ENCODE results near the gene SRSF12.

The SRSF12 gene

GRCh38 chr6:89117211-89118108 is at the start of gene SRSF12:
Gene SRSF12 (minus strand): TSS chr6:89118071. CDS start chr6:89117887, 184 bp downstream.
- peak within 1 kb of the TSS; percentile 66 for H3K4me3 Mint-ChIP-seq

GRCh38 chr6:89162047-89162371 is 44.1 kb upstream of the SRSF12 start:
- no peak overlapping the region for H3K4me3 Mint-ChIP-seq
- H3K27me3 Mint-ChIP-seq (ENCODE audit: low read depth): no peaks in the 10 kb centered on the region
- no peaks in the 10 kb centered on the region for H3K4me1 Mint-ChIP-seq (ENCODE audit: low read depth)
- no peak overlapping the region for H3K27ac Mint-ChIP-seq
- no peaks in the 10 kb centered on the region for H3K9me3 Mint-ChIP-seq
- peaks cover 12% of the 10 kb centered on the region for H3K36me3 Mint-ChIP-seq (ENCODE audit: low read depth)

More at GRCh38 chr6:89117211-89118108, at the start of gene SRSF12:
- Mint-ChIP-seq H3K36me3 (ENCODE audit: low read depth) (peaks cover 2% of the 10 kb centered on the region), H3K27me3 (ENCODE audit: low read depth) (peaks cover 44% of the 10 kb centered on the region), H3K4me1 (ENCODE audit: low read depth) (peaks cover 6% of the 10 kb centered on the region), H3K9me3 (no peaks in the 10 kb centered on the region), H3K27ac (no peak within 1 kb of the TSS)

GRCh38 chr6:89161326-89162046 is 43.6 kb upstream of the SRSF12 start:
- Mint-ChIP-seq H3K36me3 (ENCODE audit: low read depth) (peaks cover 12% of the 10 kb centered on the region), H3K27me3 (ENCODE audit: low read depth) (no peaks in the 10 kb centered on the region), H3K27ac (no peak overlapping the region)

GRCh38 chr6:89160331-89161092 is 42.6 kb upstream of the SRSF12 start:
- no peaks in the 10 kb centered on the region for H3K9me3 Mint-ChIP-seq
- H3K27ac Mint-ChIP-seq: no peak overlapping the region
- peaks cover 12% of the 10 kb centered on the region for H3K36me3 Mint-ChIP-seq (ENCODE audit: low read depth)
- no peaks in the 10 kb centered on the region for H3K4me1 Mint-ChIP-seq (ENCODE audit: low read depth)
- H3K27me3 Mint-ChIP-seq (ENCODE audit: low read depth): no peaks in the 10 kb centered on the region
- H3K4me3 Mint-ChIP-seq: no peak overlapping the region

More at GRCh38 chr6:89161326-89162046, 43.6 kb upstream of the SRSF12 start:
- Mint-ChIP-seq H3K4me1 (ENCODE audit: low read depth) (no peaks in the 10 kb centered on the region), H3K4me3 (no peak overlapping the region), H3K9me3 (no peaks in the 10 kb centered on the region)

GRCh38 chr6:89154131-89154530 is 36.3 kb upstream of the SRSF12 start:
- H3K4me3 Mint-ChIP-seq: no peak overlapping the region
- H3K27me3 Mint-ChIP-seq (ENCODE audit: low read depth): no peaks in the 10 kb centered on the region
- no peaks in the 10 kb centered on the region for H3K4me1 Mint-ChIP-seq (ENCODE audit: low read depth)
- no peaks in the 10 kb centered on the region for H3K9me3 Mint-ChIP-seq
- peaks cover 6% of the 10 kb centered on the region for H3K36me3 Mint-ChIP-seq (ENCODE audit: low read depth)
- no peak overlapping the region for H3K27ac Mint-ChIP-seq

- H3K36me3 Mint-ChIP-seq (ENCODE audit: low read depth): peaks cover 5% of the 10 kb centered on the region
- H3K27ac Mint-ChIP-seq: no peak overlapping the region
- H3K4me1 Mint-ChIP-seq (ENCODE audit: low read depth): peaks cover 12% of the 10 kb centered on the region
- no peaks in the 10 kb centered on the region for H3K9me3 Mint-ChIP-seq
- H3K4me3 Mint-ChIP-seq: peak overlapping the region; percentile 40
- H3K27me3 Mint-ChIP-seq (ENCODE audit: low read depth): peaks cover 14% of the 10 kb centered on the region
Observed at GRCh38 chr6:89148016-89148750, 30.3 kb upstream of the SRSF12 start.

- peak overlapping the region; percentile 39 for H3K27ac Mint-ChIP-seq
- H3K4me1 Mint-ChIP-seq (ENCODE audit: low read depth): peaks cover 12% of the 10 kb centered on the region
- H3K4me3 Mint-ChIP-seq: peak overlapping the region; percentile 64
Observed at GRCh38 chr6:89146718-89147700, 29.1 kb upstream of the SRSF12 start.

GRCh38 chr6:89145956-89146717 is 28.3 kb upstream of the SRSF12 start, which contains the start of gene PM20D2:
Gene PM20D2 (plus strand): TSS chr6:89146055. CDS start chr6:89146145, 90 bp downstream.
- H3K27ac Mint-ChIP-seq: peak within 1 kb of the TSS; percentile 93
- H3K4me3 Mint-ChIP-seq: peak within 1 kb of the TSS; percentile 91
- peaks cover 22% of the 10 kb centered on the region for H3K27me3 Mint-ChIP-seq (ENCODE audit: low read depth)
- H3K9me3 Mint-ChIP-seq: no peaks in the 10 kb centered on the region
- peaks cover 5% of the 10 kb centered on the region for H3K36me3 Mint-ChIP-seq (ENCODE audit: low read depth)
- peaks cover 12% of the 10 kb centered on the region for H3K4me1 Mint-ChIP-seq (ENCODE audit: low read depth)

More at GRCh38 chr6:89146718-89147700, 29.1 kb upstream of the SRSF12 start:
- H3K9me3 Mint-ChIP-seq: no peaks in the 10 kb centered on the region
- peaks cover 5% of the 10 kb centered on the region for H3K36me3 Mint-ChIP-seq (ENCODE audit: low read depth)
- peaks cover 22% of the 10 kb centered on the region for H3K27me3 Mint-ChIP-seq (ENCODE audit: low read depth)

- H3K27ac Mint-ChIP-seq: peak overlapping the region; percentile 93
- H3K9me3 Mint-ChIP-seq: no peaks in the 10 kb centered on the region
- H3K4me1 Mint-ChIP-seq (ENCODE audit: low read depth): peaks cover 12% of the 10 kb centered on the region
- H3K36me3 Mint-ChIP-seq (ENCODE audit: low read depth): peaks cover 5% of the 10 kb centered on the region
- peak overlapping the region; percentile 91 for H3K4me3 Mint-ChIP-seq
- peaks cover 22% of the 10 kb centered on the region for H3K27me3 Mint-ChIP-seq (ENCODE audit: low read depth)
Observed at GRCh38 chr6:89145091-89145955, 27.5 kb upstream of the SRSF12 start.

GRCh38 chr6:89144354-89144906 is 26.6 kb upstream of the SRSF12 start:
- Mint-ChIP-seq H3K27me3 (ENCODE audit: low read depth) (peaks cover 22% of the 10 kb centered on the region), H3K27ac (no peak overlapping the region), H3K4me3 (no peak overlapping the region), H3K36me3 (ENCODE audit: low read depth) (peaks cover 3% of the 10 kb centered on the region), H3K4me1 (ENCODE audit: low read depth) (peaks cover 12% of the 10 kb centered on the region), H3K9me3 (no peaks in the 10 kb centered on the region)

- peaks cover 22% of the 10 kb centered on the region for H3K27me3 Mint-ChIP-seq (ENCODE audit: low read depth)
- H3K4me1 Mint-ChIP-seq (ENCODE audit: low read depth): no peaks in the 10 kb centered on the region
- no peak overlapping the region for H3K4me3 Mint-ChIP-seq
- H3K9me3 Mint-ChIP-seq: no peaks in the 10 kb centered on the region
- no peaks in the 10 kb centered on the region for H3K36me3 Mint-ChIP-seq (ENCODE audit: low read depth)
- no peak overlapping the region for H3K27ac Mint-ChIP-seq
Observed at GRCh38 chr6:89140347-89141156, 22.7 kb upstream of the SRSF12 start.
